GM19438 (cell line): ENCODE data around the gene ARMC6.
"Not testable (repeated sequence)": the region's sequence is repeated elsewhere in the genome, so short reads cannot be mapped to it uniquely, and the experiment has no call there.

ENCODE experiments used
- ATAC-seq: cut with Tn5 transposase; IDR thresholded peaks from one replicate; pipeline ENCODE4 v1.9.1; 2021; ENCODE audit warnings: low read depth; ENCODE audit not compliant: unreplicated experiment

Gene ARMC6

DNA sequence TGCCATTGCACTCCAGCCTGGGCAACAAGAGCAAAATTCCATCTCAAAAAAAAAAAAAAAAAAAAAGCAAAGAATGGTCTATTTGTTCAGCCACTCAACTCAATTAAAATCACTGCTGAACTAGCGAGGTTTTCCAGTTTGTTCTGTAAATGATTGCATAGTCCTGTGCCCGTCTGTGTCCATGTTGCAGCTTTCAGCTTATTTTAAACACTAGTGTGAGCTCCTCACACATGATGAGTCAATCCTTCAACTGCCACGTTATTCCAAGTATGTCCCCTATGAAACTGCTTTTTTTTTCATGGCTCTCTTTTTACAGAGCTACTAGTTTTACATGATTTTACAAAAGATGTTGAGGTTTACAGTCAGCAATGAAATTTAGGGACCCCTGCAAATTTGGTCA lies 12.3 kb upstream of the ARMC6 start:
- ATAC-seq: no peak

DNA sequence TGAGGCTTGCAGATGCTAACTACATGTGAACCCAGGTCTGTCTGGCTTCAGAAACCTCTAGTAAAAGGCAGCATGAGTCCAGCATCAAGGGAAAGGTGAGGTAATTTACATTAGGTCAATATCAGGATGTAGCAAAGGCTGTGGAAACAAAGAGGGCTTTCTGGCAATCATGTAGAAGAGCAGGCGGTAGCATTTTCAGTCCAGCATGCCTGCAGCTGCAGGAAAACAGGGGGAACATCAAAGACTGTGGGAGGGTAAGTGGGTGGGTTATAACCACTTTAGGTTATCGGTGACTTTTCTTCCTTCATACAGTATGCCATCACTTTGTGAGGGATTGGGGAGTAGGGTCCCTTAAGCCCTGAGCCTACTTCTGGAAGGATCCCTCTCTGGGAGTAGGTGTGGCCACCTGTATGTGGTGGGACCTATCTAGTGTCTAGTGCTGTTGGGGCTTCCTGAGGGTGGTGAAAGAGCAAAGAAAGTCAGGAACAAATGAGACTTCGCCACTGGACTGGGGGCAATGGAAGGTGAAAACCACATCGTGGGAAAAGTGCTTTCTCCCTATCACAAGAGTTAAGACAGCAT lies 10.9 kb upstream of the ARMC6 start:
- ATAC-seq: no peak

DNA sequence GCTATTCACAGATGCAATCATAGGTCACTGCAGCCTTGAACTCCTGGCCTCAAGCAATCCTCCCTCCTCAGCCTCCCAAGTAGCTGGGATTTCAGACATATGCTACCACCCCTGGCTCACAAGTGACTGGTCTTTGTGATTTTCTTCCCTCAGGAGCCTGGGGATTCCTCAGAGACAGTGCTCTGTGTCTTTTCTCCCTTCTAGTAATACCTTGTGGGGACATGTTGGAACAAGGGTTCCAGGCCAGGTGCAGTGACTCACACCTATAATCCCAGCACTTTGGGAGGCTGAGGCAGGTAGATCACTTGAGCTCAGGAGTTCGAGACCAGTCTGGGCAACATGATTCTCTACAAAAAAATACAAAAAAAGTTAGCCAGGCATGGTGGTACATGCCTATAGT lies 10.0 kb upstream of the ARMC6 start:
- ATAC-seq: not testable (repeated sequence)

DNA sequence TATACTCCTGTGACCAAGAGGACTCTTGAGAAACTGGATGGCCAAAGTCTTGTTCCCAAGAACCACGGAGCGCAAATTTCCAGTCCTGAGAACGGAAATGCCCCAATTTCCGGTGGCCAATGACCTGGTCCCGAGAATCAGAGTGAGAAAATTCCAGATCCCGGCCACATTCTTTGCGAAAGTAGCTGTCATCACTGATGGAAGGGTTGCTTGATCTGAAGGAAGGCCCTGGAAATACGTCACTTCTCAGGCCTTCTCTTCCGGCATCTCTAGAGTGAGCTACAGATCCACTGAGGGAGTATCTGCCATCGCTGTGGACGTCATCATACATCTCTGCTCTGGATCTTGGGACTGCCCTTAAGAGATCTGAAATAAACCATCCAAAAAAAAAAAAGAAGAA lies 7.5 kb upstream of the ARMC6 start:
- ATAC-seq: no peak

DNA sequence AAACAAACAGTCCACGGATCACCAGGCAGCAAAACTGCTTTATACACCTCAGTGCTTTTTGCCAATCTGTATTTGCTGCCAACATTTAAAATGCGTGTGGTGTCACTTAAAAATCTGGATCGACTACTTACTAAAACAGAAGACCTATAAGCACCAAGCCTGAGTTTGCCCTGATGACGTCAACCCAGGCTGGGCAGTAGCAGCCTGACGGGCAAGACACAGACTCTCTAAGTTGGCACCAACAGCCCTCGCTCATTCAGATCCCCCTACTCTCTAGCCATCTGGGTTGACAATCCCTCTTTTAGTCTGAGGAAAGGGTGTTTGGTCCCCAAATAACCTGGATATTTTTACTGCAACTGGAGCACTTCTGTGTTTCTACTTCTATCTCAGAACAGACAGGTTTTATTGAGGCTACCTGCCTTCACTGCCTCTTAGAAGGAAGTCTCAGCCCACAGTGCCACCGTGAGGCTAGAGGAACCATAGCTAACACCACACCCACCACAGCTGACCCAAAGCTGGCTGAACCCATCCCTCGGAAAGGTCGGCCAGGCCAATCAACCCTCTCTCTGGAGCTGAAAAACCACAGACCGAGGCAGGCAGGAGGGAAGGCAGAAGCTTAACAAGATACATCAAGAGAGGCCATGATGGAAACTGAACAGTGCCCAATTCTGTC lies 7.0 kb upstream of the ARMC6 start:
- no peak for ATAC-seq

DNA sequence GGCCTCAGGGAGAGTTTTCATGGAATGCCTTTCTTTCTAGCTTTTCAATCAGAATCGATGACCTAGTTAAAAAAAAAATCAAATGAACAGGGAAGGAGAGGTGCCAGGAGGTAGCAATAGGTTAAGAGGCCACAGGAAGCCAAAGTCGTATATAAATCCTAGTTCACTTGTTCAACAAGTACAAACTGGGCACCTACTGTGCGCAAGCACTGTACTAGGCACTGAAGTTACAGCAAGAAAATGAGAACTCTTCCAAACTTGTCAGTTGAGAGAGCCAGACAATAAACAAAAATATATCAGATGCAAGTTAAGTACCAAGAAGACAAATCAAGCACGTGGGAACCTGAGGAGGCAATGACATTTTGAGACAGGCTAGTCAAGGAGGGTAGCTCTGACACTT lies 6.2 kb upstream of the ARMC6 start:
- no peak for ATAC-seq

DNA sequence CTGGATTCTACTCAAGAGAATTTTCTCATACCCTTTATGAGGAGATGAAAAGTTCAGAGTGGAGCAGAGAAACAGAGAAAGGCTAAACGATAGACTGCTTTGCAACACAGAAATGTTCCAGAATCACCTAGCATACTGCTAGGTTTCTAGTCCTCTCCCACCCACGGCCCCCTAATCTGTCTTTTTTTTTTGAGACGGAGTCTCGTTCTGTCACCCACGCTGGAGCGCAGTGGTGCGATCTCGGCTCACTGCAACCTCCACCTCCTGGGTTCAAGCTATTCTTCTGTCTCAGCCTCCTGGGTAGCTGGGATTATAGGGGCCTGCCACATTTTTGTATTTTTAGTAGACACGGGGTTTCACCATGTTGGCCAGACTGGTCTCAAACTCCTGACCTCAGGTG lies 4.9 kb upstream of the ARMC6 start:
- no peak for ATAC-seq

DNA sequence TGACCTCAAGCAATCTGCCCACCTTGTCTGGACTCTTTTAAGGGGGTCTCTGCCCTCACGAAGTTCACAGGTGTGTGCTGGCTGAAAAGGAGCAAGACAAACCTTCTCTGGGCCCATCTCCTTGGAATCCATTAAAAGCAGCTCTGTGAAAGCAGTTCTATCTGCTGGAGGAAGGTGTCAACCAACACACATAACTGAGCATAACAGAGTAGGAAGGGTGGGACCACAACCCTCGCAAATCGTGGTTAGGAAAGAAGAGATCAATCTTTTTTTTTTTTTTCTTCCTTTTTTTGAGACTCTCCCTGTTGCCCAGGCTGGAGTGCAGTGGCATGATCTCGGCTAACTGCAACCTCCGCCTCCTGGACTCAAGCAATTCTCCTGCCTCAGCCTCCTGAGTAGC lies 1.5 kb upstream of the ARMC6 start:
- ATAC-seq: no peak

DNA sequence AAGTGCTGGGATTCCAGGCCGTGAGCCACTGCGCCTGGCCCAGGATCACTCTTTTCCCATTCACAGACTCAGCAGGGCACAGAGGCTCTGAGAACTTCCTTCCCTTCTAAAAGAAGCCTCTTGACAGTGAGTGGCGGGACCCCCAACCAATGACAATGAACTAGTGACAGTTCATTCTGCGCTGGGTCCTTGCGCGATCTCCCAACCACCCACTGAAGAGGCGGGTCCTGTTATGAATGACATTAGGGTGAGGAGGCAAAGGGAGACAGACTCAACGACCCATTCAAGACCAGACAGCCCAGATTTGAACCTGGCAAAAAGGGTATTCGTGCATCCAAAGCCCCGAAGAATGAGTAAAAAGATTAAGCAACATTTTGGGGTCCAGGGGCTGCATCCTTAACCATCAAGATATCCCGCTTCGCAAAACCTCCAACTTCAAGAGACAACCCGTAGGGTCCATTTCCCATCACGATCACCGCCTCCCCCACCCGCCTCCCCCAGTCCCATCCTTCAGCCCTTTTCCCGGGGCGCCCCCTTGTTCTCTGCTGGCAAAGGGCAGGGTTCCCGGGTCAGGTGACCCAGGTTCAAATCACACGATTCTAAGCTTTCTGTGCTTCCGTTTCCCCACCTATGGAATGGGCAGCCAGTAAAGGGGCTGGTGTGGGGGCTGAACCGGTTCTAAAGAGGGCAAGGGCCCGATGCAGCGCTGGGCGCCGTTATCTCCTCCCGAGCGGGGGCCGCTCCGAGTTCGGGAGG lies 805 bp upstream of the ARMC6 start:
- ATAC-seq: no peak

DNA sequence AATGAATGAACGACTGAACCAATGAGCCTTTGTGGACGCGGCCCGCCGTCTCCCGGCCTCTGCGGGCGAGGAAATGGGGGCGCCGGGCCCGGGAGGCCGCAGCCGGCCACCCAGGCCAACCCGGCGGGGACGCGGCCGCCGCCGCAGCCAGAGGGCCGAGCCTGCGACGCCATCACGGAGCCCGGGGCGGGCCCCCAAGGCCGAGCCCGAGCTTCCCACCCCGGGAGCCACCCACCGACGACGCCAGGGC lies 302 bp upstream of the ARMC6 start:
- peak; percentile 24 for ATAC-seq

DNA sequence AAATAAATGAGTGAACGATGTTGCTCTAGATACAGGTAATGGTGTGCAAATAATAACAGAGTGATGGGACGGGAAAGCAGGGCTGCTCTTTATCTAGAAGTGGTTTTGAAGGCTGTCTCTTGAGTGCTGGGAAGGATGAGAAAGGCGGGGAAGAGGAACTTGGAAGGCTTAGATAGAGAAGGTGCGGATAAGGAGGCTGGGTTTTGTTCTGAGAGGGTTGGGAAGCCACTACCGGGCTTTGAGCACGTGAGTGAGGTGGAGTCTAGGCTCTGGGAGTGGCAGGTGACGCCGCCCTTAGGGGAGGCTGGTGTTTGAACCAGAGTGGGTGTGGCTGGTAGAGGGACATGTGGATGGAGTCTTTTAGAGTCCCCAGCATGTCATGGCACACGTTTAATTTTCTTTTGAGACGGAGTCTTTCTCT lies 811 bp downstream of the ARMC6 start:
- ATAC-seq: no peak

DNA sequence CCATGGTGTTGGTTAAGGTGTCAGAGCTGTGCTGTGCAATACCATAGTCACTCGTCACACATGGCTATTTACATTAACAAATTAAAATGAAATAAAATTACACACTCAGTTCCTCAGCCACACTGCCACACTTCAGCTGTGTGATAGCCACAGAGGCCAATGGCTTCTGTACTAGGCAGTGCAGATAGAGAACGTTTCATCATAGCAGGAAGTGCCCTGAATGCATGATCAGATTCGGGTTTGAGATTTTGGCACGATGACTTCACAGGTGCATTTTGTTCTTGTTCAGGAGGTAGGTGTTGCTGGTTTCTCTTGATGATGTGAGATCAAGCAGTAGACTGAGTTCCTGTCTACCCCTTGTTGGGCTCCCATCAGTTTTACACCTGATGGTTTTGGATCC lies 6.5 kb downstream of the ARMC6 start:
- no peak for ATAC-seq

DNA sequence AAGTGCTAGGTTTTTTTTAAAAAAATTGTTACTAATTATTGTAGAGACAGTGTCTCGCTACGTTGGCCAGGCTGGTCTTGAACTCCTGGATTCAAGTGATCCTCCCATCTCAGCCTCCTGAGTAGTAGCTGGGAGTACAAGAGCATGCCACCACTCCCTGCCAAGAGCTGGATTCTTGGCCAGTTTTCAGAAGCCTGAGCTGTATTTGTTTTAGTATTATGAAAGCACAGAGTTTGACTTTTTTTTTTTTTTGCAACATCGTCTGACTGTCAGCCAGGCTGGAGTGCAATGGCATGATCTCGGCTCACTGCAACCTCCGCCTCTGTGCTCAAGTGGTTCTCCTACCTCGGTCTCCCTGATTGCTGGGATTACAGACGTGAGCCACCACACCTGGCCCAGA lies 7.0 kb downstream of the ARMC6 start:
- no peak for ATAC-seq

DNA sequence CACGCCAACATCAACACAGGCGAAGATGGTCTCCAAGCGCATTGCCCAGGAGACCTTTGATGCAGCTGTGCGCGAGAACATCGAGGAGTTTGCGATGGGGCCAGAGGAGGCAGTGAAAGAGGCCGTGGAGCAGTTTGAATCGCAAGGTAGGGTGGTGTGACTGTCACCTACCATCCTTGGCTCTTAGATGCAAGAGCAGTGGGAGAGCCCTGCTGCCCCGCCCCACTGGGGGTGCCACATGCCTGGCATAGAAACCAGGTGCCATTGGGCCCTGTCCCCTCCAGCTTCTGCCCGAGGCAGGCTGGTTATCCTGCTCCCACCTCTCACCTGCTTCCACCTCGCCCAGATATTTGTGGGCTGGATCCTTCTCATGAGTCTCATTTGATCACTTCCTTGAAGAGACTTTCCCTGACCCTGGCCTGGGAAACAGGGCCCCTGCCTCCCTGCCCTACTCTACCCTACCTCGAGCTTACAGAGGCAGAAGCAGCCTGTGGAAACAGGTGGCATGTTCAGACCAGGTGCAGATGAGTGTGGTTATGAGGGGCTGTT lies 9.4 kb downstream of the ARMC6 start:
- no peak for ATAC-seq

DNA sequence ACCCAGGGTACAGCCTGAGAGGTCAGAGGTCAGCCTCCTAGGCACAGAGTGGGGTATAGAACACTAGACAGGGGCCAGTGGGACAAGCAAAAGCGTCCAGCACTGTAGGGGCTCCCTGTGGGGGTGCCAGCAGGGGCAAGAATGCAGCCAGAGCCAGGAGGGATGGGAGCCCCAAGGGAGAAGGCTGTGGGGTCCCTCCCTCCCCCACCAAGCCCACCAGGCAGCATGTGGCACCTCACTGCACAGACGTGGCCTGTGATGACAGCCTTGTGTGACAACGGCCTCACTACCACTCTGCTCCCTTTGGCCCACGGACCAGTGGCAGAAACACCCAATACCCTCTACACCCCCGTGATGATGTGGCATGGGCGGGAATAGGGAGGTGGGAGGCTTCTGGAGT lies 10.1 kb downstream of the ARMC6 start:
- no peak for ATAC-seq

DNA sequence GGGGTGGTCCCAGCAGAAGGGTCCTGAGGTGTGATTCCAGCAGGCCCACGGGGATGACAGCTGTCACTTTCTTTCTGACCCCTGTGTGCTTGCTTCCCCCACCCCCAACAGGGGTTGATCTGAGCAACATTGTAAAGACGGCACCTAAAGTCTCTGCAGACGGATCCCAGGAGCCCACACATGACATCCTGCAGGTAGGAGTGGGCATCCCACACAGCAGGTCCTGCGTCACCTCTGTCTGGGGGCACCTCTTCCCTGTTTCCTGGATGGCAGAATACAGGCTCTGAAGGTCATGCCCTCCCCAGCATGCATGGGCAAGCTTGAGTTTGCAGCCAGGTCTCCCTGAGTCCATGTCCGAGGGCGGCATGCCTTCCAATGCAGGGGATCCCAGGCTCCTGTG lies 10.5 kb downstream of the ARMC6 start:
- no peak for ATAC-seq

DNA sequence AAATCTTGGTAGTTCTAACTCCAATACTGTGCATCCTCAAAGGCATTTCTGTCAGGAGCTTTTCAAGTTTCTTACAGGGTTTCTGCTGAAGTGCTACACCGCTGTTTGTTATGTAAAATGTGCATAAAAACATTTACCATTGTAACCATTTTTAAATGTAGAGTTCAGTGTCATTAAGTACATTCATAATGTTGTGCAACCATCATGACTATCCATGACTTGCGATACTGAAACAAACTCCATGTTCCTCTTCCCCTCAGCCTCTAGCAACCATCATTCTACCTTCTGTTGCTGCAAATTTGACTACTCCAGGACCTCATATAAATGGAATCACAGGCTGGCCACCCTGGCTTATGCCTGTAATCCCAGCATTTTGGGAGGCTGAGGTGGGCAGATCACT lies 16.0 kb downstream of the ARMC6 start:
- no peak for ATAC-seq

DNA sequence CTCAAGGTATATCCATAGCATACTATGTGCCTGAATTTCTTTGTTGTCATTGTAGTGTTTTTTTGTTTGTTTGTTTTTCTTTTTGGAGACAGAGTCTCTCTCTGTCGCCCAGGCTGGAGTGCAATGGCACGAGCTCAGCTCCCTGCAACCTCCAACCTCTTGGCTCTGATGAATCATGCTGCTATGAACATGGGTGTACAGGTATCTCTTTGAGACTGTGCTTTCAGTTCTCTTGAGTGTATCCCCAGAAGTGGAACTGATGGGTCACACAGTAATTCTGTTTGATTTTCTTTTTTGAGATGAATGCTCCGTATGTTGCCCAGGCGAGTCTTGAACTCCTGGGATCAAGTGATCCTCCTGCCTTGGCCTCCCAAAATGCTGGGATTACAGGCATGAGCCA lies 16.7 kb downstream of the ARMC6 start:
- no peak for ATAC-seq

DNA sequence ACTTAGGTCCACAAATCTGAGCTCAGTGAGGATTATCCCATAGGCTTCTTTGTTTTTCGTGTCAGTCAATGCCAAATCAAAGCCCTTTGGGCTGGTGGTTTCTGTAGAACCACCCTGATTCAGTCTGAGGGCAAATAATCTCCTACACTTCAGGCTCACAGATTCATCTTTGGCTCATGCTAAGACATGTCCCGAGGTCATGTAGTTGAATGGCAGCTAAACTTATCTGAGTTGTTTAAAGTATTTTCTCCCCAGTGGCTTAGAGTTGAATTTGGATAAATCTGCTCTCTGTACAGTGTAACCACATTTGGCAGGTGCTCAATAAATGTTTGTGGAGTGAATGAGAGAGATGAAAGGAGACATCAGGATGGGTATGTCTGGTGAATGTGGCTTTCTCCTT lies 17.3 kb downstream of the ARMC6 start:
- ATAC-seq: no peak

DNA sequence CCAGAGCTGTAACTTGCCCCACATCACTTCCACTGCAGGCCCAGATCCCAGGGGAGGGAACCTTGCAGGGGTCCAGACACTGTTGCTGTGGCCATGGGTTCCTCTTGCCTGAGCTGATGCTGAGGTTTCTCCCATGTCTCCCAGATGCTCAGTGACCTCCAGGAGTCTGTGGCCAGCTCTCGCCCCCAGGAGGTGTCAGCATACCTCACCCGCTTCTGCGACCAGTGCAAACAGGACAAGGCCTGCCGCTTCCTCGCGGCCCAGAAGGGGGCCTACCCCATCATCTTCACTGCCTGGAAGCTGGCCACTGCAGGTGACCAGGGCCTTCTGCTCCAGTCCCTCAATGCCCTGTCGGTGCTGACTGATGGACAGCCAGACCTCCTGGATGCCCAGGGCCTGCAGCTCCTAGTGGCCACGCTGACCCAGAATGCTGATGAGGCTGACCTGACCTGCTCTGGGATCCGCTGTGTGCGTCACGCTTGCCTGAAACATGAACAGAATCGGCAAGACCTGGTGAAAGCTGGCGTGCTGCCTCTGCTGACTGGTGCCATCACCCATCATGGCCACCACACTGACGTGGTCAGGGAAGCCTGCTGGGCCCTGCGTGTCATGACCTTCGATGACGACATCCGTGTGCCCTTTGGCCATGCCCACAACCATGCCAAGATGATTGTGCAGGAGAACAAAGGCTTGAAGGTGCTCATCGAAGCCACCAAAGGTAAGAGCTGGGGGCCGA lies 18.2 kb downstream of the ARMC6 start:
- no peak for ATAC-seq

DNA sequence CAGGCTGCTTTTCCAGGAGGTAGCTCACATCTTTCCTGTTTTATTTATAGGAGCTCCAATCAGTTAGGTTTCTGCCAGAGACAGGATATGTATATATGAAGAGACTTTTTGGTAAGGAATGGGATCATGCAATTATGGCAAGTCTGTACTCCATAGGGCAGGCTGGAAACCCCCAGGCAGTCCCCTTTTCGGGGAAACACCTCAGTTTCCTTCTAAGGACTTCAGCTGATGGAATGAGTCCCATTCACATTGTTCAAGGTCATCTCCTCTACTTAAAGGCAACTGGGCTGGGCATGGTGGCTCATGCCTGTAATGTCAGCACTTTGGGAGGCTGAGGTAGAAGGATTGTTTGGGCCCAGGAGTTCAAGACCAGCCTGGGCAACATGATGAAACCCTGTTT lies 19.5 kb downstream of the ARMC6 start:
- no peak for ATAC-seq
